ENCODE data around the gene MAPT. TPM values are rescaled to one million over a fixed set of nuclear protein-coding genes. Genes with fewer than 3 reads are reported as not detected.
"Not testable (repeated sequence)": the region's sequence is repeated elsewhere in the genome, so short reads cannot be mapped to it uniquely, and the experiment has no call there.

Gene MAPT
- total and polyA plus RNA-seq, 2 of the 13 experiments (the other 11 are each of a cell fraction or from before 2014, with no cell fraction given), result 2.1 to 2.8 TPM

GRCh38 chr17:45913030-45913429 is 18.7 kb downstream of the MAPT start:
- H4K20me1 ChIP-seq (ENCODE audit: insufficient read depth, low read length); intact Hi-C loops (cut with micrococcal nuclease; ENCODE audit: unreplicated experiment); H3K79me2 ChIP-seq (ENCODE audit: insufficient read depth, low read length); CTCF ChIA-PET (ENCODE audit: low intra/inter-chr PET ratio, low total read pairs); H3K9me3 ChIP-seq (ENCODE audit: low read length); H3K4me3 ChIP-seq (replicated peaks in 1 of 3; ENCODE audit: insufficient read depth in 1 of 3, low read depth in 2 of 3, low read length in 3 of 3); POLR2A ChIA-PET; in situ Hi-C loops (cut with HindIII; ENCODE audit: extremely low pct_ligation_motif_present, low pct_unique_long_range_greater_than_20kb); H2AFZ ChIP-seq (ENCODE audit: low read length); H3K27ac ChIP-seq (ENCODE audit: extremely low read length, insufficient read depth, low read length); H3K4me1 ChIP-seq (ENCODE audit: insufficient read depth, low read length); H3K4me2 ChIP-seq (ENCODE audit: low read depth, low read length); FAIRE-seq; ATAC-seq; H3K36me3 ChIP-seq (replicated peaks in 1 of 2; ENCODE audit: control insufficient read depth in 1 of 2, insufficient read depth in 2 of 2, low read length in 2 of 2); DNase-seq (ENCODE audit: low spot score); BruUV-seq (replicated peaks); H3K27me3 ChIP-seq (ENCODE audit: control insufficient read depth in 1 of 2, insufficient read depth in 2 of 2, low read length in 2 of 2); H3K9ac ChIP-seq (ENCODE audit: insufficient read depth, low read depth, low read length): not testable (repeated sequence)
- WGBS (ENCODE audit: low lambda C conversion rate), result 98% methylated on average over 5 of the region's 5 CpGs
- TF ChIP-seq ZNF431 (CRISPR knock-in tag; IDR thresholded peaks at IDR 0.05; ENCODE audit: borderline replicate concordance, low read depth), result 0 out of 2 replicates have a peak, but pooled peaks have one; percentile 38

- Histone ChIP-seq H3K4me1 (ENCODE audit: insufficient read depth, low read length) (peaks cover 10% of the 10 kb centered on the region; the same call in 1 of the 2 replicates), H3K4me3 (replicated peaks in 1 of 3; ENCODE audit: insufficient read depth in 1 of 3, low read depth in 2 of 3, low read length in 3 of 3) (no peak overlapping the region), H3K27ac (ENCODE audit: extremely low read length, insufficient read depth, low read length) (no peak overlapping the region), H3K9ac (ENCODE audit: insufficient read depth, low read depth, low read length) (no peak overlapping the region), H2AFZ (ENCODE audit: low read length) (no peak overlapping the region), H3K27me3 (ENCODE audit: control insufficient read depth in 1 of 2, insufficient read depth in 2 of 2, low read length in 2 of 2) (no peaks in the 10 kb centered on the region), H3K36me3 (replicated peaks in 1 of 2; ENCODE audit: control insufficient read depth in 1 of 2, insufficient read depth in 2 of 2, low read length in 2 of 2) (no peaks in the 10 kb centered on the region), H3K4me2 (ENCODE audit: low read depth, low read length) (no peak overlapping the region), H3K9me3 (ENCODE audit: low read length) (peaks cover 9% of the 10 kb centered on the region), H4K20me1 (ENCODE audit: insufficient read depth, low read length) (no peaks in the 10 kb centered on the region), H3K79me2 (ENCODE audit: insufficient read depth, low read length) (no peaks in the 10 kb centered on the region)
- ChIA-PET POLR2A (no interaction called here), CTCF (ENCODE audit: low intra/inter-chr PET ratio, low total read pairs) (no interaction called here)
- in situ Hi-C loops (cut with HindIII; ENCODE audit: extremely low pct_ligation_motif_present, low pct_unique_long_range_greater_than_20kb) (no loop called here), intact Hi-C loops (cut with micrococcal nuclease; ENCODE audit: unreplicated experiment) (no loop called here)
- DNase-seq (ENCODE audit: low spot score), result no peak
- FAIRE-seq, result peak; percentile 56
- 71% methylated on average over 10 of the region's 10 CpGs for WGBS (ENCODE audit: low lambda C conversion rate)
- BruUV-seq (replicated peaks), result no TSS peak
- ATAC-seq, result peak; percentile 60
- TF ChIP-seq HHEX (CRISPR knock-in tag; IDR thresholded peaks at IDR 0.05), result no peak
- 0 out of 2 replicates have a peak, but pooled peaks have one; percentile 34 for TF ChIP-seq REPIN1 (CRISPR knock-in tag; IDR thresholded peaks at IDR 0.05; ENCODE audit: borderline replicate concordance, low read depth)
- TF ChIP-seq, protein P1, sequence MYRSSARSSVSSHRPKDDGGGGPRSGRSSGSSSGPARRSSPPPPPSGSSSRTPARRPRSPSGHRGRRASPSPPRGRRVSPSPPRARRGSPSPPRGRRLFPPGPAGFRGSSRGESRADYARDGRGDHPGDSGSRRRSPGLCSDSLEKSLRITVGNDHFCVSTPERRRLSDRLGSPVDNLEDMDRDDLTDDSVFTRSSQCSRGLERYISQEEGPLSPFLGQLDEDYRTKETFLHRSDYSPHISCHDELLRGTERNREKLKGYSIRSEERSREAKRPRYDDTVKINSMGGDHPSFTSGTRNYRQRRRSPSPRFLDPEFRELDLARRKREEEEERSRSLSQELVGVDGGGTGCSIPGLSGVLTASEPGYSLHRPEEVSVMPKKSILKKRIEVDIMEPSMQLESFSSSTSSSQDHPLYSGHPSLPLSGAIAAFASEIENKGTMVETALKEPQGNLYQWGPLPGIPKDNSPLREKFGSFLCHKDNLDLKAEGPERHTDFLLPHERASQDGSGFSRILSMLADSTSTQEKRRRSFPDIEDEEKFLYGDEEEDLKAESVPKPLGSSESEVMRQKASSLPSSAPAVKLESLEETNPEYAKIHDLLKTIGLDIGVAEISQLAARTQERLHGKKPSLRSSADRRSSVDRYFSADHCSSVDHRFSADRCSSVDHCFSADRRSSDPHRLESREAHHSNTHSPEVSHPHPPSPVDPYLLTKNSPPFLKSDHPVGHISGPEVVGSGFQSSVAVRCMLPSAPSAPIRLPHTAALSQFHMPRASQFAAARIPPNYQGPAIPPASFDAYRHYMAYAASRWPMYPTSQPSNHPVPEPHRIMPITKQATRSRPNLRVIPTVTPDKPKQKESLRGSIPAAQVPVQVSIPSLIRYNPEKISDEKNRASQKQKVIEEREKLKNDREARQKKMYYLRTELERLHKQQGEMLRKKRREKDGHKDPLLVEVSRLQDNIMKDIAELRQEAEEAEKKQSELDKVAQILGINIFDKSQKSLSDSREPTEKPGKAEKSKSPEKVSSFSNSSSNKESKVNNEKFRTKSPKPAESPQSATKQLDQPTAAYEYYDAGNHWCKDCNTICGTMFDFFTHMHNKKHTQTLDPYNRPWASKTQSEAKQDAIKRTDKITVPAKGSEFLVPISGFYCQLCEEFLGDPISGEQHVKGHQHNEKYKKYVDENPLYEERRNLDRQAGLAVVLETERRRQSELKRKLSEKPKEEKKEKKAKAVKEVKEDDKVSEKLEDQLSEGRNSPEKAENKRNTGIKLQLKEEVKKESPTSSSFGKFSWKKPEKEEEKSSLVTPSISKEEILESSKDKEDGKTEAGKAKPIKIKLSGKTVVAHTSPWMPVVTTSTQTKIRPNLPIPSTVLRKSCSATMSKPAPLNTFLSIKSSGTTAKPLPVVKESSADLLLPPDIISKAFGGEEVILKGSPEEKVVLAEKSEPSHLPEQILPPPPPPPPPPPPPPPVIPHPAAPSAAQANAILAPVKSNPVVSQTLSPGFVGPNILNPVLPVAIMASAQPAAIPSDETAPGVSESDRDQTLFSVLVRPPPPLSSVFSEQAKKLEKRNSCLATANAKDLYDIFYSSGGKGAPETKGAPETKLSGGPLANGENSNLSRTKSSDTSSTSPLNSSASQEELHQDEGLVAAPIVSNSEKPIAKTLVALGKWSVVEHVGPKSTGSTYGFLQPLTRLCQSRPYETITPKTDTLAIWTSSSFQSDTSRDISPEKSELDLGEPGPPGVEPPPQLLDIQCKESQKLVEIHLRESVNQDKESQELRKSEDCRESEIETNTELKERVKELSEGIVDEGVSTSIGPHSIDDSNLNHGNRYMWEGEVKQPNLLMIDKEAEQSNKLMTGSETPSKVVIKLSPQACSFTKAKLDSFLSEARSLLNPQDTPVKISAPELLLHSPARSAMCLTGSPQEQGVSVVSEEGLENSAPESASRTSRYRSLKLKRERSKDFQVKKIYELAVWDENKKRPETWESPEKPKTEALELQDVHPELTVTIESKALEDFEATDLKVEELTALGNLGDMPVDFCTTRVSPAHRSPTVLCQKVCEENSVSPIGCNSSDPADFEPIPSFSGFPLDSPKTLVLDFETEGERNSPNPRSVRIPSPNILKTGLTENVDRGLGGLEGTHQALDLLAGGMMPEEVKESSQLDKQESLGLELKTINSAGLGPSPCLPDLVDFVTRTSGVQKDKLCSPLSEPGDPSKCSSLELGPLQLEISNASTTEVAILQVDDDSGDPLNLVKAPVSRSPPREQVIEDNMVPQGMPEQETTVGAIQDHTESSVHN (CRISPR knock-in tag; IDR thresholded peaks at IDR 0.05), result no peak
- no peak for TF ChIP-seq ZNF580 (CRISPR knock-in tag; IDR thresholded peaks at IDR 0.05; ENCODE audit: borderline replicate concordance, low read depth)
- 0 out of 2 replicates have a peak, but pooled peaks have one; percentile 21 for TF ChIP-seq ZNF605 (CRISPR knock-in tag; IDR thresholded peaks at IDR 0.05)
- TF ChIP-seq ZNF777 (CRISPR knock-in tag; IDR thresholded peaks at IDR 0.05), result no peak
- peak; percentile 83 for TF ChIP-seq ZNF652 (CRISPR knock-in tag; IDR thresholded peaks at IDR 0.05; ENCODE audit: borderline replicate concordance, low read depth)
- no peak for TF ChIP-seq ZNF841 (CRISPR knock-in tag; IDR thresholded peaks at IDR 0.05; ENCODE audit: borderline replicate concordance)
- TF ChIP-seq ARNT2 (CRISPR knock-in tag; IDR thresholded peaks at IDR 0.05; ENCODE audit: low read depth), result no peak
These were observed 19.8 kb downstream of the MAPT start for GRCh38 chr17:45914047-45914717.

Data from HepG2 (cell line).